HEK293 (cell line): ENCODE data around the gene TPP2.

Experiments used
- CTCF ChIA-PET: fragments of 350-600 bp; formaldehyde crosslinking; extraction: SDS; loops from one replicate; lab custom pipeline; 2021; ENCODE audit warnings: antibody characterized with exemption; lab: Yijun Ruan, JAX
- POLR2A ChIA-PET: fragments of 300-600 bp; formaldehyde crosslinking; extraction: SDS; loops from one replicate; lab custom pipeline; 2020; ENCODE audit warnings: antibody characterized with exemption, inconsistent platforms; lab: Yijun Ruan, JAX
- H3K27ac ChIP-seq: fragments of 200-500 bp; sonication (Bioruptor generic); 2 replicates; pipeline ENCODE4 v1.5.1; 2014; ENCODE audit warnings: low read depth, low read length, control low read depth, inconsistent platforms; ENCODE audit errors: extremely low read depth
- H3K36me3 ChIP-seq, 2 experiments: fragments of 200-500 bp in 1 of 2; sonication (Bioruptor generic) in 1 of 2; 1 replicate in 1 of 2; 2 replicates in 1 of 2; pipeline ENCODE4 v1.5.1; 2014 to 2017; ENCODE audit warnings: inconsistent platforms in 2 of 2, low read length in 2 of 2; ENCODE audit not compliant: control insufficient read depth in 2 of 2, insufficient read depth in 1 of 2
- H3K4me1 ChIP-seq: fragments of 200-500 bp; sonication (Bioruptor generic); 2 replicates; pipeline ENCODE4 v1.5.1; 2014; ENCODE audit warnings: mild to moderate bottlenecking, low read length, inconsistent platforms; ENCODE audit not compliant: control insufficient read depth, insufficient read depth
- H3K4me3 ChIP-seq: 2 replicates; pipeline ENCODE4 v1.5.1; 2011; ENCODE audit warnings: low read depth, mild to moderate bottlenecking, control low read depth, low read length, moderate library complexity
- H3K9me3 ChIP-seq: fragments of 200-500 bp; sonication (Bioruptor generic); 2 replicates; pipeline ENCODE4 v1.5.1; 2014; ENCODE audit warnings: low read depth, low read length, inconsistent platforms; ENCODE audit not compliant: control insufficient read depth, insufficient read depth
- GFI1B ChIP-seq: fragments of 450-650 bp; formaldehyde crosslinking; IDR thresholded peaks from 2 replicates; pipeline ENCODE4 v1.5.1; 2016; ENCODE audit warnings: missing biosample characterization, missing genetic modification characterization
- GLIS2 ChIP-seq: fragments of 450-650 bp; formaldehyde crosslinking; IDR thresholded peaks from 2 replicates; pipeline ENCODE4 v1.5.1; 2016; ENCODE audit warnings: missing biosample characterization, missing genetic modification characterization
- KLF16 ChIP-seq: fragments of 450-650 bp; formaldehyde crosslinking; IDR thresholded peaks from 2 replicates; pipeline ENCODE4 v1.5.1; 2017; ENCODE audit warnings: missing biosample characterization, missing genetic modification characterization
- PRDM4 ChIP-seq: fragments of 450-650 bp; formaldehyde crosslinking; IDR thresholded peaks from 2 replicates; pipeline ENCODE4 v1.5.1; 2017; ENCODE audit warnings: missing biosample characterization, missing genetic modification characterization
- REPIN1 ChIP-seq: fragments of 450-650 bp; formaldehyde crosslinking; IDR thresholded peaks from 2 replicates; pipeline ENCODE4 v1.5.1; 2017; ENCODE audit warnings: missing biosample characterization, missing genetic modification characterization, low read depth
- ZFHX2 ChIP-seq: fragments of 450-650 bp; formaldehyde crosslinking; conservative IDR thresholded peaks from 2 replicates; pipeline ENCODE4 v1.5.1; 2016; ENCODE audit warnings: missing biosample characterization, missing genetic modification characterization
- ZFP41 ChIP-seq: fragments of 450-650 bp; formaldehyde crosslinking; IDR thresholded peaks from 2 replicates; pipeline ENCODE4 v1.5.1; 2016; ENCODE audit warnings: missing biosample characterization, missing genetic modification characterization, borderline replicate concordance
- ZNF10 ChIP-seq: fragments of 450-650 bp; formaldehyde crosslinking; IDR thresholded peaks from 2 replicates; pipeline ENCODE4 v1.5.1; 2017; ENCODE audit warnings: missing biosample characterization, missing genetic modification characterization
- ZNF146 ChIP-seq: fragments of 450-650 bp; formaldehyde crosslinking; IDR thresholded peaks from 2 replicates; pipeline ENCODE4 v1.5.1; 2016; ENCODE audit warnings: missing biosample characterization, missing genetic modification characterization
- ZNF18 ChIP-seq: fragments of 450-650 bp; formaldehyde crosslinking; IDR thresholded peaks from 2 replicates; pipeline ENCODE4 v1.5.1; 2016; ENCODE audit warnings: missing biosample characterization, missing genetic modification characterization
- ZNF266 ChIP-seq: fragments of 450-650 bp; formaldehyde crosslinking; IDR thresholded peaks from 2 replicates; pipeline ENCODE4 v1.5.1; 2016; ENCODE audit warnings: missing biosample characterization, missing genetic modification characterization, low read depth
- ZNF274 ChIP-seq, 2 experiments: fragments of 200-500 bp in 1 of 2; fragments of 450-650 bp in 1 of 2; sonication (Bioruptor generic) in 1 of 2; formaldehyde crosslinking in 1 of 2; IDR thresholded peaks; 2 replicates each; pipeline versions ENCODE4 v1.5.1 to v1.6.1; 2014 to 2016; ENCODE audit warnings: borderline replicate concordance in 1 of 2, inconsistent platforms in 1 of 2, low read length in 1 of 2, missing biosample characterization in 1 of 2, missing genetic modification characterization in 1 of 2
- ZNF324 ChIP-seq: fragments of 450-650 bp; formaldehyde crosslinking; IDR thresholded peaks from 2 replicates; pipeline ENCODE4 v1.5.1; 2016; ENCODE audit warnings: missing biosample characterization, missing genetic modification characterization
- ZNF350 ChIP-seq: fragments of 450-650 bp; formaldehyde crosslinking; IDR thresholded peaks from 2 replicates; pipeline ENCODE4 v1.5.0; 2017; ENCODE audit warnings: missing biosample characterization, mild to moderate bottlenecking, missing genetic modification characterization
- ZNF404 ChIP-seq: fragments of 450-650 bp; formaldehyde crosslinking; IDR thresholded peaks from 2 replicates; pipeline ENCODE4 v1.5.1; 2017; ENCODE audit warnings: missing biosample characterization, missing genetic modification characterization
- ZNF426 ChIP-seq: fragments of 450-650 bp; formaldehyde crosslinking; IDR thresholded peaks from 2 replicates; pipeline ENCODE4 v1.5.1; 2017; ENCODE audit warnings: missing biosample characterization, missing genetic modification characterization, mild to moderate bottlenecking, inconsistent platforms, moderate library complexity
- ZNF510 ChIP-seq: fragments of 450-650 bp; formaldehyde crosslinking; IDR thresholded peaks from 2 replicates; pipeline ENCODE4 v1.5.1; 2018; ENCODE audit warnings: mild to moderate bottlenecking, missing genetic modification characterization, missing biosample characterization; ENCODE audit not compliant: insufficient replicate concordance
- ZNF585B ChIP-seq: fragments of 450-650 bp; formaldehyde crosslinking; IDR thresholded peaks from 2 replicates; pipeline ENCODE4 v1.5.1; 2016; ENCODE audit warnings: missing biosample characterization, missing genetic modification characterization
- ZNF596 ChIP-seq: fragments of 450-650 bp; IDR thresholded peaks from 2 replicates; pipeline ENCODE4 v1.5.0; 2018; ENCODE audit warnings: missing biosample characterization, mild to moderate bottlenecking, missing genetic modification characterization, moderate library complexity
- ZNF621 ChIP-seq: fragments of 450-650 bp; formaldehyde crosslinking; IDR thresholded peaks from 2 replicates; pipeline ENCODE4 v1.5.1; 2017; ENCODE audit warnings: missing biosample characterization, missing genetic modification characterization
- ZNF624 ChIP-seq: fragments of 450-650 bp; formaldehyde crosslinking; IDR thresholded peaks from 2 replicates; pipeline ENCODE4 v1.5.1; 2017; ENCODE audit warnings: missing biosample characterization, missing genetic modification characterization
- ZNF692 ChIP-seq: fragments of 450-650 bp; formaldehyde crosslinking; IDR thresholded peaks from 2 replicates; pipeline ENCODE4 v1.5.1; 2016; ENCODE audit warnings: missing biosample characterization, missing genetic modification characterization
- ZNF707 ChIP-seq: fragments of 450-650 bp; formaldehyde crosslinking; IDR thresholded peaks from 2 replicates; pipeline ENCODE4 v1.5.1; 2016; ENCODE audit warnings: missing biosample characterization, missing genetic modification characterization
- ZSCAN5A ChIP-seq: fragments of 450-650 bp; formaldehyde crosslinking; IDR thresholded peaks from 2 replicates; pipeline ENCODE4 v1.5.1; 2016; ENCODE audit warnings: missing biosample characterization, missing genetic modification characterization
- TF ChIP-seq, protein P1 (sequence below): fragments of 450-650 bp; formaldehyde crosslinking; IDR thresholded peaks from 2 replicates; pipeline ENCODE4 v1.5.1; 2017; ENCODE audit warnings: missing biosample characterization, missing genetic modification characterization
- TF ChIP-seq, protein P2 (sequence below): fragments of 450-650 bp; formaldehyde crosslinking; IDR thresholded peaks from 2 replicates; pipeline ENCODE4 v1.5.1; 2017; ENCODE audit warnings: missing biosample characterization, mild to moderate bottlenecking, missing genetic modification characterization, moderate library complexity

The TPP2 gene

DNA sequence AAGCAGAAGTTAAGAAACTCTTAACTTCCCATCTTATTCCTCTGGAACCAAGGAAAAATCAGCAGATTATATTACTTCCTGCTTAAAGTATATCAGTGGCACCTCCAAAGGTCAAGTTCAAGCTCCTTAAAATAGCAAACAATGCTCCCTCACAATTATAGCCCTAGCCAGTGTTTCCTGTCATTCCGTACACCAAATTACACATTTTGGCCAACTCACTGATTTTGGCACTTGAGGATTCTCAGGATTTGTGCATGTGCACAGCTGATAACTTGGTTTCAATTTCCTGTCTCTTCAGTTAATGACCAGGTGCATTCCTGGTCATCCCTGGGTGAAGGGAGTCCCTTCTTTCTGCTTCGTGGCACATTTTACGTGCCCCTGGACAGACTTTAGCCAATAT lies 42.0 kb downstream of the TPP2 start:
- peaks cover 10 to 89% of the 10 kb centered on the region in 2 experiments for H3K36me3 ChIP-seq
- no peaks in the 10 kb centered on the region for H3K9me3 ChIP-seq
- H3K4me1 ChIP-seq = no peaks in the 10 kb centered on the region
- H3K27ac ChIP-seq = no peak overlapping the region
- H3K4me3 ChIP-seq = no peak overlapping the region
- TF ChIP-seq ZNF707 (tag by site-specific recombination) (no peak), KLF16 (no peak), ZNF426 (no peak), GFI1B (tag by site-specific recombination) (no peak), ZNF585B (no peak), ZSCAN5A (tag by site-specific recombination) (no peak), ZNF404 (no peak), ZFHX2 (tag by site-specific recombination) (no peak), ZNF624 (tag by site-specific recombination) (no peak), GLIS2 (tag by site-specific recombination) (no peak), ZNF621 (tag by site-specific recombination) (no peak), ZNF510 (tag by site-specific recombination) (no peak), ZNF10 (tag by site-specific recombination) (no peak), ZNF146 (no peak), ZNF266 (tag by site-specific recombination) (no peak), REPIN1 (no peak)
- POLR2A ChIA-PET = no interaction called here
- CTCF ChIA-PET = interaction anchor here (0.7 kb wide), 1 partner anchor 424 kb away, joined by 3 read pairs; no protein-coding TSS in a partner anchor

GRCh38 chr13:102642029-102642428 lies 45.2 kb downstream of the TPP2 start:
- peaks cover 14 to 81% of the 10 kb centered on the region in 2 experiments for H3K36me3 ChIP-seq
- ChIA-PET CTCF (no interaction called here), POLR2A (interaction anchor here (0.6 kb wide), 1 partner anchor 54 kb away, joined by 3 read pairs; no protein-coding TSS in a partner anchor)
- no peak overlapping the region for H3K27ac ChIP-seq
- H3K4me1 ChIP-seq = no peaks in the 10 kb centered on the region
- no peak overlapping the region for H3K4me3 ChIP-seq
- no peaks in the 10 kb centered on the region for H3K9me3 ChIP-seq
- TF ChIP-seq ZNF596 = no peak
- TF ChIP-seq ZNF324 (tag by site-specific recombination) = no peak
- no peak for TF ChIP-seq ZNF274 (IDR thresholded peaks at IDR 0.05; ENCODE audit: low read length)
- TF ChIP-seq ZNF274 (tag by site-specific recombination; IDR thresholded peaks at IDR 0.05; ENCODE audit: borderline replicate concordance) = no peak
- no peak for TF ChIP-seq ZFP41
- no peak for TF ChIP-seq ZNF510 (tag by site-specific recombination)
- no peak for TF ChIP-seq ZNF18 (tag by site-specific recombination)
- TF ChIP-seq PRDM4 = no peak
- no peak for TF ChIP-seq ZNF692 (tag by site-specific recombination)
- TF ChIP-seq ZNF266 (tag by site-specific recombination) = no peak
- no peak for TF ChIP-seq ZNF350 (tag by site-specific recombination)
- TF ChIP-seq, protein P1, sequence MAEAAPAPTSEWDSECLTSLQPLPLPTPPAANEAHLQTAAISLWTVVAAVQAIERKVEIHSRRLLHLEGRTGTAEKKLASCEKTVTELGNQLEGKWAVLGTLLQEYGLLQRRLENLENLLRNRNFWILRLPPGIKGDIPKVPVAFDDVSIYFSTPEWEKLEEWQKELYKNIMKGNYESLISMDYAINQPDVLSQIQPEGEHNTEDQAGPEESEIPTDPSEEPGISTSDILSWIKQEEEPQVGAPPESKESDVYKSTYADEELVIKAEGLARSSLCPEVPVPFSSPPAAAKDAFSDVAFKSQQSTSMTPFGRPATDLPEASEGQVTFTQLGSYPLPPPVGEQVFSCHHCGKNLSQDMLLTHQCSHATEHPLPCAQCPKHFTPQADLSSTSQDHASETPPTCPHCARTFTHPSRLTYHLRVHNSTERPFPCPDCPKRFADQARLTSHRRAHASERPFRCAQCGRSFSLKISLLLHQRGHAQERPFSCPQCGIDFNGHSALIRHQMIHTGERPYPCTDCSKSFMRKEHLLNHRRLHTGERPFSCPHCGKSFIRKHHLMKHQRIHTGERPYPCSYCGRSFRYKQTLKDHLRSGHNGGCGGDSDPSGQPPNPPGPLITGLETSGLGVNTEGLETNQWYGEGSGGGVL (tag by site-specific recombination) = no peak
- TF ChIP-seq, protein P2, sequence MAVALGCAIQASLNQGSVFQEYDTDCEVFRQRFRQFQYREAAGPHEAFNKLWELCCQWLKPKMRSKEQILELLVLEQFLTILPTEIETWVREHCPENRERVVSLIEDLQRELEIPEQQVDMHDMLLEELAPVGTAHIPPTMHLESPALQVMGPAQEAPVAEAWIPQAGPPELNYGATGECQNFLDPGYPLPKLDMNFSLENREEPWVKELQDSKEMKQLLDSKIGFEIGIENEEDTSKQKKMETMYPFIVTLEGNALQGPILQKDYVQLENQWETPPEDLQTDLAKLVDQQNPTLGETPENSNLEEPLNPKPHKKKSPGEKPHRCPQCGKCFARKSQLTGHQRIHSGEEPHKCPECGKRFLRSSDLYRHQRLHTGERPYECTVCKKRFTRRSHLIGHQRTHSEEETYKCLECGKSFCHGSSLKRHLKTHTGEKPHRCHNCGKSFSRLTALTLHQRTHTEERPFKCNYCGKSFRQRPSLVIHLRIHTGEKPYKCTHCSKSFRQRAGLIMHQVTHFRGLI (tag by site-specific recombination) = no peak
